ENCODE data around the gene SLC5A8. TPM values are rescaled to one million over a fixed set of nuclear protein-coding genes. Genes with fewer than 3 reads are reported as not detected.

Gene SLC5A8
- total and polyA plus RNA-seq, 2 of the 4 experiments (the other 2 are of a cell fraction): not detected

DNA sequence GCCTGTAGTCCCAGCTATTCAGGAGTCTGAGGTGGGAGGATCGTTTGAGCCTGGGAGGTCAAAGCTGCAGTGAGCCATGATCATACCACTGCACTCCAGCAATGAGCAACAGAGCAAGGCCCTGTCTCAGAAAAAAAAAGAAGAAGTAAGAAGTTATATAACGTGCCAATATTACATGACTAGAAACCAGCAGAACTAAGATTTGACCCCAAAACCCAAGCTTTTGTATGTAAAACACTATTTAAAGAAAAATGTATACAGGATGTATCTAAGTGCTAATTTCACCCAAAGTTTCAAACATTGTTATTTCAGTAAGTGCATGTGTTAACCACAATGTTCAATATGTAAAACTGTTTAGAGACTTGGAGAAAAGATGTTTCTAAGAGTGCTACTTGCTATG, 94.7 kb downstream of the SLC5A8 start:
- no TSS peak for BruUV-seq (replicated peaks)
- in situ Hi-C loops (cut with MboI; ENCODE audit: low sequenced_read_pairs): no loop called here
- H2BK15ac ChIP-seq (ENCODE audit: low read depth, low read length): no peak overlapping the region
- H4K20me1 ChIP-seq (ENCODE audit: insufficient read depth, low read length): no peaks in the 10 kb centered on the region
- DNase-seq (no peak), ATAC-seq (ENCODE audit: low read depth) (no peak)
- no peaks in the 10 kb centered on the region for H3K27me3 ChIP-seq (ENCODE audit: control insufficient read depth, insufficient read depth, low read length)
- no peak overlapping the region for H4K91ac ChIP-seq (ENCODE audit: insufficient read depth, low read depth, low read length)
- H2BK20ac ChIP-seq (ENCODE audit: low read depth, low read length): no peak overlapping the region
- no peak overlapping the region for H2AK5ac ChIP-seq (ENCODE audit: low read depth, low read length)
- dilution Hi-C loops (cut with HindIII; ENCODE audit: low sequenced_read_pairs, unreplicated experiment): no loop called here
- no peak overlapping the region for H3K4ac ChIP-seq (ENCODE audit: low read depth, low read length)
- intact Hi-C loops (cut with micrococcal nuclease): no loop called here
- H3K36me3 ChIP-seq (ENCODE audit: control insufficient read depth, insufficient read depth, low read length): peaks cover 7% of the 10 kb centered on the region
- no peaks in the 10 kb centered on the region for H3K79me1 ChIP-seq (ENCODE audit: low read depth in 1 of 2, low read length in 2 of 2)
- H2AK9ac ChIP-seq (replicated peaks; ENCODE audit: low read depth, low read length, poor library complexity): no peak overlapping the region
- H3K9me1 ChIP-seq (ENCODE audit: insufficient read depth, low read length): no peaks in the 10 kb centered on the region
- no peaks in the 10 kb centered on the region for H3K9me3 ChIP-seq (ENCODE audit: control insufficient read depth, insufficient read depth, low read length)
- TF ChIP-seq CHD1 (IDR thresholded peaks at IDR 0.05; ENCODE audit: low read depth, low read length) (no peak), MAFK (IDR thresholded peaks at IDR 0.05; ENCODE audit: low read depth, low read length) (no peak), RFX5 (IDR thresholded peaks at IDR 0.05; ENCODE audit: low read depth, low read length) (no peak), MAZ (IDR thresholded peaks at IDR 0.05; ENCODE audit: borderline replicate concordance, low read depth, low read length) (no peak), ELK1 (IDR thresholded peaks at IDR 0.05; ENCODE audit: borderline replicate concordance, low read depth, low read length) (no peak), SMC3 (IDR thresholded peaks at IDR 0.05; ENCODE audit: low read depth, low read length) (no peak), FOS (IDR thresholded peaks at IDR 0.05; ENCODE audit: low read depth, low read length) (no peak), RAD21 (IDR thresholded peaks at IDR 0.05; ENCODE audit: low read length) (no peak), MXI1 (IDR thresholded peaks at IDR 0.05; ENCODE audit: borderline replicate concordance, low read depth, low read length) (no peak), RCOR1 (IDR thresholded peaks at IDR 0.05; ENCODE audit: insufficient replicate concordance, low read length) (no peak), POLR2A (IDR thresholded peaks at IDR 0.05; ENCODE audit: low read depth, low read length) (no peak), CEBPB (IDR thresholded peaks at IDR 0.05; ENCODE audit: low read depth, low read length) (no peak), NFE2L2 (IDR thresholded peaks at IDR 0.05; ENCODE audit: low read depth, low read length) (no peak), BHLHE40 (IDR thresholded peaks at IDR 0.05; ENCODE audit: low read depth, low read length) (no peak)
- TF ChIP-seq, protein P1, sequence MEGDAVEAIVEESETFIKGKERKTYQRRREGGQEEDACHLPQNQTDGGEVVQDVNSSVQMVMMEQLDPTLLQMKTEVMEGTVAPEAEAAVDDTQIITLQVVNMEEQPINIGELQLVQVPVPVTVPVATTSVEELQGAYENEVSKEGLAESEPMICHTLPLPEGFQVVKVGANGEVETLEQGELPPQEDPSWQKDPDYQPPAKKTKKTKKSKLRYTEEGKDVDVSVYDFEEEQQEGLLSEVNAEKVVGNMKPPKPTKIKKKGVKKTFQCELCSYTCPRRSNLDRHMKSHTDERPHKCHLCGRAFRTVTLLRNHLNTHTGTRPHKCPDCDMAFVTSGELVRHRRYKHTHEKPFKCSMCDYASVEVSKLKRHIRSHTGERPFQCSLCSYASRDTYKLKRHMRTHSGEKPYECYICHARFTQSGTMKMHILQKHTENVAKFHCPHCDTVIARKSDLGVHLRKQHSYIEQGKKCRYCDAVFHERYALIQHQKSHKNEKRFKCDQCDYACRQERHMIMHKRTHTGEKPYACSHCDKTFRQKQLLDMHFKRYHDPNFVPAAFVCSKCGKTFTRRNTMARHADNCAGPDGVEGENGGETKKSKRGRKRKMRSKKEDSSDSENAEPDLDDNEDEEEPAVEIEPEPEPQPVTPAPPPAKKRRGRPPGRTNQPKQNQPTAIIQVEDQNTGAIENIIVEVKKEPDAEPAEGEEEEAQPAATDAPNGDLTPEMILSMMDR (conservative IDR thresholded peaks at IDR 0.05; ENCODE audit: low read depth, low read length): no peak
- TF ChIP-seq, protein P2, sequence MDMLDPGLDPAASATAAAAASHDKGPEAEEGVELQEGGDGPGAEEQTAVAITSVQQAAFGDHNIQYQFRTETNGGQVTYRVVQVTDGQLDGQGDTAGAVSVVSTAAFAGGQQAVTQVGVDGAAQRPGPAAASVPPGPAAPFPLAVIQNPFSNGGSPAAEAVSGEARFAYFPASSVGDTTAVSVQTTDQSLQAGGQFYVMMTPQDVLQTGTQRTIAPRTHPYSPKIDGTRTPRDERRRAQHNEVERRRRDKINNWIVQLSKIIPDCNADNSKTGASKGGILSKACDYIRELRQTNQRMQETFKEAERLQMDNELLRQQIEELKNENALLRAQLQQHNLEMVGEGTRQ (IDR thresholded peaks at IDR 0.05; ENCODE audit: low read depth, low read length): no peak
- ChIA-PET POLR2A (ENCODE audit: unreplicated experiment) (no interaction called here), CTCF (no interaction called here)
- H3K14ac ChIP-seq (replicated peaks; ENCODE audit: low read depth, low read length): no peak overlapping the region
- H2BK5ac ChIP-seq (ENCODE audit: low read depth, low read length, poor library complexity, severe bottlenecking): no peak overlapping the region
- H3K4me2 ChIP-seq (ENCODE audit: low read depth, low read length): no peak overlapping the region
- no peak overlapping the region for H3K4me3 ChIP-seq (ENCODE audit: insufficient read depth, low read depth, low read length)
- H4K5ac ChIP-seq (ENCODE audit: low read depth, low read length): no peak overlapping the region
- no peak overlapping the region for H3K23ac ChIP-seq (ENCODE audit: low read depth, low read length)
- no peak overlapping the region for H3K18ac ChIP-seq (ENCODE audit: low read depth, low read length)
- no peak overlapping the region for H2BK120ac ChIP-seq (ENCODE audit: low read depth, low read length)
- H3K4me1 ChIP-seq (ENCODE audit: control insufficient read depth, insufficient read depth, low read length): no peaks in the 10 kb centered on the region
- no peak overlapping the region for H2AFZ ChIP-seq (replicated peaks; ENCODE audit: low read length, poor library complexity)
- no peak overlapping the region for H4K8ac ChIP-seq (ENCODE audit: low read depth in 2 of 2, low read length in 2 of 2)
- H3K56ac ChIP-seq (ENCODE audit: extremely low read depth, insufficient read depth, low read length): no peak overlapping the region
- no peak overlapping the region for H3K27ac ChIP-seq (ENCODE audit: insufficient read depth, low read length)
- H3K9ac ChIP-seq (ENCODE audit: low read depth, low read length): no peak overlapping the region
- no CpG with 5 or more reads among the region's 2 CpGs for WGBS, 2 experiments (ENCODE audit: extremely low coverage in 2 of 2, insufficient read length in 1 of 2)

Data from IMR-90 (cell line).